K562 (cell line): Measurements from ENCODE around the gene LATS1. TPM values are rescaled to one million over a fixed set of nuclear protein-coding genes. Genes with fewer than 3 reads are reported as not detected.

Experiments used
- PCBP2 ChIP-seq: fragments of 200-400 bp; formaldehyde crosslinking; IDR thresholded peaks from 2 replicates; pipeline ENCODE4 v1.6.1; 2018; ENCODE audit warnings: low read length, low read depth, mild to moderate bottlenecking, moderate library complexity; ENCODE audit not compliant: poor library complexity, severe bottlenecking
- polyA plus RNA-seq, 8 experiments: library from polyadenylated mRNA; depleted of rRNA in 4 of 8; stranded (reverse) in 5 of 8; unstranded in 3 of 8; fragments of >200 nt; fragmentation: Nextera tagmentation in 2 of 8; fragmentation: Illumina TruSeq in 1 of 8; extraction: Ambion mirVana in 2 of 8; extraction: Trizol in 1 of 8; gene quantifications; 2 replicates each; pipeline versions ENCODE4 v1.2.1 to v1.2.3, GENCODE V29; 2011 to 2014; ENCODE audit warnings: inconsistent platforms in 1 of 8, missing spikeins in 1 of 8
- total RNA-seq, 7 experiments: library from RNA; depleted of rRNA in 6 of 7; stranded (reverse); fragments of >200 nt in 6 of 7; fragmentation: Illumina TruSeq in 2 of 7; extraction: Trizol in 2 of 7; gene quantifications; 2 replicates each; pipeline versions ENCODE4 v1.2.1 to v1.2.3, GENCODE V29; 2011 to 2021; ENCODE audit warnings: low replicate concordance in 1 of 7
- TF ChIP-seq, protein P1 (sequence below): fragments of 200-400 bp; formaldehyde crosslinking; IDR thresholded peaks from 2 replicates; pipeline ENCODE4 v1.6.1; 2017; ENCODE audit warnings: mild to moderate bottlenecking, low read depth, low read length, moderate library complexity
- TF ChIP-seq, protein P2 (sequence below): fragments of 250-450 bp; sonication (Bioruptor Pico); IDR thresholded peaks from 2 replicates; pipeline ENCODE4 v1.4.0; 2020; ENCODE audit warnings: mild to moderate bottlenecking, moderate library complexity, borderline replicate concordance
- TF ChIP-seq, protein P3 (sequence below): sonication (generic); formaldehyde crosslinking; IDR thresholded peaks from 2 replicates; pipeline ENCODE4 v1.8.0; 2023; ENCODE audit warnings: mild to moderate bottlenecking, missing genetic modification reagents

Gene LATS1
- total and polyA plus RNA-seq, 9 of the 15 experiments (the other 6 are each of a cell fraction or from before 2014, with no cell fraction given): 5.0 to 36.3 (median 18.4) TPM

DNA sequence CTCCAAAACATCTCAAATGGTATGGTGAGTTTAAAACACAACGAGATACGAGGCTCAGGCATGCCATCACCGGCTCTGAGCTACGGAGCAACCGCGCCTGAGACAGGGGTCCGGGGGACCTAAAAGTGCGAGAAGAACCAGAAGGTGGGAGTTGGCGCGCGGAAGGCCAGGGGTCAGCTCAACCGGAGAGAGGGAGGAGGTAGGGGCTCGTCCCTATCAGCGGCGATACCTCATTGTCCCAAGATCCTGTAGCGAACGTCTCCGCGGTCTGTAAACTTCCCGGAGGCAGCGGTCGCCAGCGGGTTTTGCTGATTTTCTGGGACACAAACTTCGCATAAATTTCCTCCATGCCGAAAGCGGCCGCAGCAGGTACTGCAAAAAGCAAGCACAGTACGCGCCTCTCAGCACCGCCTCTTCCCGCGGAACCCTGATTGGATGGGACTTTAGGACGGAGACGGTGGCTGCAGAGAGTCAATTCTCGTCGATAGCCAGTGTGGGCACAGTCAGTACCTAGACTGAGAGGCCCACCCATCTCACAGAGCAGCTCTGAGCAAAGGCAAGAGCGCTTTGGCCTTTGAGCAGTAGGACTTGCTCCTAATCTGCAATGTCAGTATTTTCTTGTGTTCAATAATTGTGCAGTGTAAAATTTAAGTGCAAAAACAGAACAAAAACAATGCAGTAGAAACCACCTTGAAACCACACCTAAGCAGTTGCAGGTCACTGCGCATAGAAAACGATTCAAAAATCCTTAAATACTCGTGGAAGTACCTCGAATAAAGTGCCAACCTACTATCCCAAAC lies 28.4 kb upstream of the LATS1 start, which contains the start of gene NUP43 (continued):
- TF ChIP-seq PCBP2: no peak
- TF ChIP-seq, protein P1, sequence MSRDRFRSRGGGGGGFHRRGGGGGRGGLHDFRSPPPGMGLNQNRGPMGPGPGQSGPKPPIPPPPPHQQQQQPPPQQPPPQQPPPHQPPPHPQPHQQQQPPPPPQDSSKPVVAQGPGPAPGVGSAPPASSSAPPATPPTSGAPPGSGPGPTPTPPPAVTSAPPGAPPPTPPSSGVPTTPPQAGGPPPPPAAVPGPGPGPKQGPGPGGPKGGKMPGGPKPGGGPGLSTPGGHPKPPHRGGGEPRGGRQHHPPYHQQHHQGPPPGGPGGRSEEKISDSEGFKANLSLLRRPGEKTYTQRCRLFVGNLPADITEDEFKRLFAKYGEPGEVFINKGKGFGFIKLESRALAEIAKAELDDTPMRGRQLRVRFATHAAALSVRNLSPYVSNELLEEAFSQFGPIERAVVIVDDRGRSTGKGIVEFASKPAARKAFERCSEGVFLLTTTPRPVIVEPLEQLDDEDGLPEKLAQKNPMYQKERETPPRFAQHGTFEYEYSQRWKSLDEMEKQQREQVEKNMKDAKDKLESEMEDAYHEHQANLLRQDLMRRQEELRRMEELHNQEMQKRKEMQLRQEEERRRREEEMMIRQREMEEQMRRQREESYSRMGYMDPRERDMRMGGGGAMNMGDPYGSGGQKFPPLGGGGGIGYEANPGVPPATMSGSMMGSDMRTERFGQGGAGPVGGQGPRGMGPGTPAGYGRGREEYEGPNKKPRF: no peak
- TF ChIP-seq, protein P2, sequence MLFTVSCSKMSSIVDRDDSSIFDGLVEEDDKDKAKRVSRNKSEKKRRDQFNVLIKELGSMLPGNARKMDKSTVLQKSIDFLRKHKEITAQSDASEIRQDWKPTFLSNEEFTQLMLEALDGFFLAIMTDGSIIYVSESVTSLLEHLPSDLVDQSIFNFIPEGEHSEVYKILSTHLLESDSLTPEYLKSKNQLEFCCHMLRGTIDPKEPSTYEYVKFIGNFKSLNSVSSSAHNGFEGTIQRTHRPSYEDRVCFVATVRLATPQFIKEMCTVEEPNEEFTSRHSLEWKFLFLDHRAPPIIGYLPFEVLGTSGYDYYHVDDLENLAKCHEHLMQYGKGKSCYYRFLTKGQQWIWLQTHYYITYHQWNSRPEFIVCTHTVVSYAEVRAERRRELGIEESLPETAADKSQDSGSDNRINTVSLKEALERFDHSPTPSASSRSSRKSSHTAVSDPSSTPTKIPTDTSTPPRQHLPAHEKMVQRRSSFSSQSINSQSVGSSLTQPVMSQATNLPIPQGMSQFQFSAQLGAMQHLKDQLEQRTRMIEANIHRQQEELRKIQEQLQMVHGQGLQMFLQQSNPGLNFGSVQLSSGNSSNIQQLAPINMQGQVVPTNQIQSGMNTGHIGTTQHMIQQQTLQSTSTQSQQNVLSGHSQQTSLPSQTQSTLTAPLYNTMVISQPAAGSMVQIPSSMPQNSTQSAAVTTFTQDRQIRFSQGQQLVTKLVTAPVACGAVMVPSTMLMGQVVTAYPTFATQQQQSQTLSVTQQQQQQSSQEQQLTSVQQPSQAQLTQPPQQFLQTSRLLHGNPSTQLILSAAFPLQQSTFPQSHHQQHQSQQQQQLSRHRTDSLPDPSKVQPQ: no peak
- TF ChIP-seq, protein P3, sequence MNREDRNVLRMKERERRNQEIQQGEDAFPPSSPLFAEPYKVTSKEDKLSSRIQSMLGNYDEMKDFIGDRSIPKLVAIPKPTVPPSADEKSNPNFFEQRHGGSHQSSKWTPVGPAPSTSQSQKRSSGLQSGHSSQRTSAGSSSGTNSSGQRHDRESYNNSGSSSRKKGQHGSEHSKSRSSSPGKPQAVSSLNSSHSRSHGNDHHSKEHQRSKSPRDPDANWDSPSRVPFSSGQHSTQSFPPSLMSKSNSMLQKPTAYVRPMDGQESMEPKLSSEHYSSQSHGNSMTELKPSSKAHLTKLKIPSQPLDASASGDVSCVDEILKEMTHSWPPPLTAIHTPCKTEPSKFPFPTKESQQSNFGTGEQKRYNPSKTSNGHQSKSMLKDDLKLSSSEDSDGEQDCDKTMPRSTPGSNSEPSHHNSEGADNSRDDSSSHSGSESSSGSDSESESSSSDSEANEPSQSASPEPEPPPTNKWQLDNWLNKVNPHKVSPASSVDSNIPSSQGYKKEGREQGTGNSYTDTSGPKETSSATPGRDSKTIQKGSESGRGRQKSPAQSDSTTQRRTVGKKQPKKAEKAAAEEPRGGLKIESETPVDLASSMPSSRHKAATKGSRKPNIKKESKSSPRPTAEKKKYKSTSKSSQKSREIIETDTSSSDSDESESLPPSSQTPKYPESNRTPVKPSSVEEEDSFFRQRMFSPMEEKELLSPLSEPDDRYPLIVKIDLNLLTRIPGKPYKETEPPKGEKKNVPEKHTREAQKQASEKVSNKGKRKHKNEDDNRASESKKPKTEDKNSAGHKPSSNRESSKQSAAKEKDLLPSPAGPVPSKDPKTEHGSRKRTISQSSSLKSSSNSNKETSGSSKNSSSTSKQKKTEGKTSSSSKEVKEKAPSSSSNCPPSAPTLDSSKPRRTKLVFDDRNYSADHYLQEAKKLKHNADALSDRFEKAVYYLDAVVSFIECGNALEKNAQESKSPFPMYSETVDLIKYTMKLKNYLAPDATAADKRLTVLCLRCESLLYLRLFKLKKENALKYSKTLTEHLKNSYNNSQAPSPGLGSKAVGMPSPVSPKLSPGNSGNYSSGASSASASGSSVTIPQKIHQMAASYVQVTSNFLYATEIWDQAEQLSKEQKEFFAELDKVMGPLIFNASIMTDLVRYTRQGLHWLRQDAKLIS: 0 out of 2 replicates have a peak, but pooled peaks have one; percentile 68
- TF ChIP-seq, all 486 proteins: peak for 148
